ENCODE data around the gene SH3GL2.

The SH3GL2 gene

GRCh38 chr9:17578911-17579793 is at the start of gene SH3GL2:
TSS of gene SH3GL2 (plus strand) at chr9:17579066.
- peak; percentile 69 for DNase-seq

GRCh38 chr9:17531642-17532254 is 47.1 kb upstream of the SH3GL2 start:
- no peak for DNase-seq

- DNase-seq, result no peak
These were observed 46.4 kb upstream of the SH3GL2 start for GRCh38 chr9:17532461-17532860.

- DNase-seq, result no peak
These were observed 43.7 kb upstream of the SH3GL2 start for GRCh38 chr9:17535176-17535575.

GRCh38 chr9:17536027-17536426 is 42.8 kb upstream of the SH3GL2 start:
- DNase-seq, result no peak

GRCh38 chr9:17551023-17551422 is 27.8 kb upstream of the SH3GL2 start:
- no peak for DNase-seq

GRCh38 chr9:17555362-17556054 is 23.4 kb upstream of the SH3GL2 start:
- DNase-seq, result no peak

- DNase-seq, result no peak
These were observed 22.6 kb upstream of the SH3GL2 start for GRCh38 chr9:17556255-17556654.

GRCh38 chr9:17556935-17557334 is 21.9 kb upstream of the SH3GL2 start:
- DNase-seq, result no peak

GRCh38 chr9:17571825-17572224 is 7.0 kb upstream of the SH3GL2 start:
- DNase-seq, result no peak

- DNase-seq, result no peak
These were observed 4.5 kb upstream of the SH3GL2 start for GRCh38 chr9:17574342-17574741.

GRCh38 chr9:17578577-17578910 is 322 bp upstream of the SH3GL2 start:
- DNase-seq, result no peak

- DNase-seq, result no peak
These were observed 1.3 kb downstream of the SH3GL2 start for GRCh38 chr9:17580119-17580518.

- DNase-seq, result no peak
These were observed 8.2 kb downstream of the SH3GL2 start for GRCh38 chr9:17587113-17587512.

GRCh38 chr9:17588395-17588794 is 9.5 kb downstream of the SH3GL2 start:
- no peak for DNase-seq

- no peak for DNase-seq
These were observed 10.1 kb downstream of the SH3GL2 start for GRCh38 chr9:17588941-17589340.

GRCh38 chr9:17589771-17590170 is 10.9 kb downstream of the SH3GL2 start:
- DNase-seq, result no peak

- no peak for DNase-seq
These were observed 16.1 kb downstream of the SH3GL2 start for GRCh38 chr9:17594961-17595360.

- no peak for DNase-seq
These were observed 19.1 kb downstream of the SH3GL2 start for GRCh38 chr9:17597977-17598376.

- no peak for DNase-seq
These were observed 22.2 kb downstream of the SH3GL2 start for GRCh38 chr9:17600962-17601593.

GRCh38 chr9:17604556-17604955 is 25.7 kb downstream of the SH3GL2 start:
- DNase-seq, result no peak

- DNase-seq, result no peak
These were observed 30.6 kb downstream of the SH3GL2 start for GRCh38 chr9:17609312-17610005.

- no peak for DNase-seq
These were observed 32.5 kb downstream of the SH3GL2 start for GRCh38 chr9:17611342-17611741.

Data from NCI-H1436 treated with DMSO at 0.1 percent for 48 hours (cell line).